HG03457 (cell line): ENCODE measurements around the gene RABL3.
"Not testable (repeated sequence)": the region's sequence is repeated elsewhere in the genome, so short reads cannot be mapped to it uniquely, and the experiment has no call there.

Source experiments
- ATAC-seq: cut with Tn5 transposase; IDR thresholded peaks from one replicate; pipeline ENCODE4 v1.9.1; 2021; ENCODE audit warnings: moderate number of reproducible peaks; ENCODE audit not compliant: unreplicated experiment

The RABL3 gene

GRCh38 chr3:120648290-120648689 is 94.0 kb downstream of the RABL3 start:
- no peak for ATAC-seq

GRCh38 chr3:120646771-120647432 is 95.4 kb downstream of the RABL3 start:
- ATAC-seq: no peak

- no peak for ATAC-seq
These were observed 97.1 kb downstream of the RABL3 start for GRCh38 chr3:120645083-120645845.

- no peak for ATAC-seq
These were observed 99.9 kb downstream of the RABL3 start for GRCh38 chr3:120642368-120642948.

GRCh38 chr3:120641696-120642246 is 100.5 kb downstream of the RABL3 start:
- no peak for ATAC-seq

- no peak for ATAC-seq
These were observed 102.1 kb downstream of the RABL3 start for GRCh38 chr3:120640231-120640630.

- ATAC-seq: not testable (repeated sequence)
These were observed 103.5 kb downstream of the RABL3 start for GRCh38 chr3:120638820-120639219.

- no peak for ATAC-seq
These were observed 104.3 kb downstream of the RABL3 start for GRCh38 chr3:120637851-120638559.

GRCh38 chr3:120636795-120637401 is 105.4 kb downstream of the RABL3 start:
- no peak for ATAC-seq
